ENCODE results near the gene PML. TPM values are rescaled to one million over a fixed set of nuclear protein-coding genes. Genes with fewer than 3 reads are reported as not detected.

Gene PML
- total and polyA plus RNA-seq, 10 donors = 17.5 to 127 (median 83.1) TPM

- no peak for DNase-seq
- peaks cover 0 to 10% (median 0%) of the 10 kb centered on the region in 6 donors for H3K36me3 ChIP-seq
- WGBS, 5 donors = 53 to 67% (median 62%) methylated on average over 5 of the region's 5 CpGs
- H3K4me1 ChIP-seq = peaks cover 60 to 93% (median 86%) of the 10 kb centered on the region in 6 donors
- H3K4me3 ChIP-seq = peak overlapping the region in 6 of 8 donors; percentile 72 to 92 (median 84)
- H3K27ac ChIP-seq = peak overlapping the region; percentile 61 to 97 (median 87)
- no peak for TF ChIP-seq POLR2AphosphoS5 (IDR thresholded peaks at IDR 0.05)
- TF ChIP-seq CTCF (IDR thresholded peaks at IDR 0.05 in 8 of 11, conservative IDR thresholded peaks at IDR 0.05 in 3 of 11) = peak in 6 of 11 experiments; percentile 16 to 69 (median 45)
- intact Hi-C loops (cut with DNase I; ENCODE audit: low total_unique reads) = no loop called here
- no peaks in the 10 kb centered on the region for H3K9me3 ChIP-seq
- H3K27me3 ChIP-seq (replicated peaks in 1 of 7) = no peaks in the 10 kb centered on the region
Observed at GRCh38 chr15:73992594-73992898, 2.0 kb upstream of the PML start.

GRCh38 chr15:73993211-73993994 is 1.1 kb upstream of the PML start:
- intact Hi-C loops (cut with DNase I; ENCODE audit: low total_unique reads) = no loop called here
- WGBS, 5 donors = 88 to 96% (median 95%) methylated on average over 9 to 10 of the region's 10 CpGs
- no peak for DNase-seq
- peak overlapping the region in 6 of 8 donors; percentile 90 to 98 (median 96) for H3K27ac ChIP-seq
- TF ChIP-seq CTCF (IDR thresholded peaks at IDR 0.05 in 8 of 11, conservative IDR thresholded peaks at IDR 0.05 in 3 of 11) (no peak), POLR2AphosphoS5 (IDR thresholded peaks at IDR 0.05) (no peak), POLR2A (IDR thresholded peaks at IDR 0.05) (no peak)
- peaks cover 61 to 93% (median 86%) of the 10 kb centered on the region in 6 donors for H3K4me1 ChIP-seq
- H3K27me3 ChIP-seq (replicated peaks in 1 of 7) = no peaks in the 10 kb centered on the region
- H3K36me3 ChIP-seq = peaks cover 0 to 15% (median 7%) of the 10 kb centered on the region in 6 donors
- peak overlapping the region in 6 of 8 donors; percentile 67 to 92 (median 81) for H3K4me3 ChIP-seq
- H3K9me3 ChIP-seq = no peaks in the 10 kb centered on the region

GRCh38 chr15:73994912-73995622 is 551 bp downstream of the PML start:
- Histone ChIP-seq H3K27me3 (replicated peaks in 1 of 7) (no peaks in the 10 kb centered on the region), H3K9me3 (no peaks in the 10 kb centered on the region), H3K36me3 (peaks cover 0 to 25% (median 18%) of the 10 kb centered on the region in 6 donors), H3K27ac (peak overlapping the region; percentile 85 to 98 (median 94)), H3K4me3 (peak overlapping the region; percentile 67 to 92 (median 80)), H3K4me1 (peaks cover 69 to 93% (median 87%) of the 10 kb centered on the region in 6 donors)
- WGBS, 5 donors = 0 to 2% (median 1%) methylated on average over 18 of the region's 18 CpGs
- DNase-seq = peak; percentile 91
- no peak for TF ChIP-seq CTCF (IDR thresholded peaks at IDR 0.05 in 8 of 11, conservative IDR thresholded peaks at IDR 0.05 in 3 of 11)
- no peak for TF ChIP-seq POLR2AphosphoS5 (IDR thresholded peaks at IDR 0.05)
- TF ChIP-seq POLR2A (IDR thresholded peaks at IDR 0.05) = no peak
- intact Hi-C loops (cut with DNase I; ENCODE audit: low total_unique reads) = no loop called here

GRCh38 chr15:73996267-73996666 is 1.8 kb downstream of the PML start:
- TF ChIP-seq POLR2A (IDR thresholded peaks at IDR 0.05) (no peak), CTCF (IDR thresholded peaks at IDR 0.05 in 8 of 11, conservative IDR thresholded peaks at IDR 0.05 in 3 of 11) (no peak), POLR2AphosphoS5 (IDR thresholded peaks at IDR 0.05) (no peak)
- DNase-seq = no peak
- peak overlapping the region; percentile 85 to 98 (median 94) for H3K27ac ChIP-seq
- H3K4me1 ChIP-seq = peaks cover 72 to 93% (median 87%) of the 10 kb centered on the region in 6 donors
- H3K4me3 ChIP-seq = peak overlapping the region; percentile 67 to 92 (median 80)
- intact Hi-C loops (cut with DNase I; ENCODE audit: low total_unique reads) = no loop called here
- H3K9me3 ChIP-seq = no peaks in the 10 kb centered on the region
- H3K27me3 ChIP-seq (replicated peaks in 1 of 7) = no peaks in the 10 kb centered on the region
- 45 to 51% (median 50%) methylated on average over 2 of the region's 2 CpGs for whole genome bisulfite sequencing, 5 donors
- peaks cover 0 to 37% (median 18%) of the 10 kb centered on the region in 6 donors for H3K36me3 ChIP-seq
